K562 (cell line): ENCODE data around the gene TP53I3. TPM values are rescaled to one million over a fixed set of nuclear protein-coding genes. Genes with fewer than 3 reads are reported as not detected.

Source experiments
- CEBPB ChIP-seq: fragments of 450-650 bp; IDR thresholded peaks from 2 replicates; pipeline ENCODE4 v1.6.1; 2016; ENCODE audit warnings: missing genetic modification characterization, missing compliant biosample characterization
- CHCHD3 ChIP-seq: fragments of 250-450 bp; sonication (Bioruptor Pico); IDR thresholded peaks from 2 replicates; pipeline ENCODE4 v2.1.2; 2022; ENCODE audit warnings: mild to moderate bottlenecking
- CREM ChIP-seq: IDR thresholded peaks from 2 replicates; pipeline ENCODE4 v1.6.1; 2014; ENCODE audit warnings: antibody characterized with exemption, low read depth
- ETV1 ChIP-seq: fragments of 450-650 bp; conservative IDR thresholded peaks from 2 replicates; pipeline ENCODE4 v1.6.1; 2016; ENCODE audit warnings: missing genetic modification characterization, control low read depth, low read depth, missing compliant biosample characterization
- NFIX ChIP-seq: fragments of 250-450 bp; sonication (Bioruptor Pico); IDR thresholded peaks from 2 replicates; pipeline ENCODE4 v1.4.0; 2020; ENCODE audit warnings: low read depth, mild to moderate bottlenecking, moderate library complexity
- ZNF140 ChIP-seq: fragments of 250-450 bp; sonication (Bioruptor Pico); IDR thresholded peaks from 2 replicates; pipeline ENCODE4 v1.8.0; 2021; ENCODE audit warnings: moderate library complexity, mild to moderate bottlenecking, inconsistent platforms
- ZNF436 ChIP-seq: fragments of 250-450, 450-650 bp; sonication (Bioruptor Pico); formaldehyde crosslinking; IDR thresholded peaks from 2 replicates; pipeline ENCODE4 v1.7.0; 2020; ENCODE audit warnings: mild to moderate bottlenecking
- polyA plus RNA-seq, 8 experiments: library from polyadenylated mRNA; depleted of rRNA in 4 of 8; stranded (reverse) in 5 of 8; unstranded in 3 of 8; fragments of >200 nt; fragmentation: Nextera tagmentation in 2 of 8; fragmentation: Illumina TruSeq in 1 of 8; extraction: Ambion mirVana in 2 of 8; extraction: Trizol in 1 of 8; gene quantifications; 2 replicates each; pipeline versions ENCODE4 v1.2.1 to v1.2.3, GENCODE V29; 2011 to 2014; ENCODE audit warnings: inconsistent platforms in 1 of 8, missing spikeins in 1 of 8
- total RNA-seq, 7 experiments: library from RNA; depleted of rRNA in 6 of 7; stranded (reverse); fragments of >200 nt in 6 of 7; fragmentation: Illumina TruSeq in 2 of 7; extraction: Trizol in 2 of 7; gene quantifications; 2 replicates each; pipeline versions ENCODE4 v1.2.1 to v1.2.3, GENCODE V29; 2011 to 2021; ENCODE audit warnings: low replicate concordance in 1 of 7
- TF ChIP-seq, protein P1 (sequence below): fragments of 200-800 bp; sonication (Bioruptor generic); IDR thresholded peaks from 2 replicates; pipeline ENCODE4 v1.6.1; 2016; ENCODE audit warnings: missing genetic modification characterization, missing compliant biosample characterization
- TF ChIP-seq, protein P2 (sequence below), 2 experiments: fragments of 450-650 bp in 1 of 2; IDR thresholded peaks; 2 replicates each; pipeline ENCODE4 v1.6.1; 2011 to 2017; ENCODE audit warnings: low read depth in 2 of 2, antibody characterized with exemption in 1 of 2, borderline replicate concordance in 1 of 2, low read length in 1 of 2, mild to moderate bottlenecking in 1 of 2, mixed read lengths in 1 of 2; ENCODE audit not compliant: control insufficient read depth in 1 of 2
- TF ChIP-seq, protein P3 (sequence below), 2 experiments: IDR thresholded peaks in 1 of 2; conservative IDR thresholded peaks in 1 of 2; 2 replicates each; pipeline ENCODE4 v1.6.1; 2016; ENCODE audit warnings: low read depth in 2 of 2, mild to moderate bottlenecking in 1 of 2, missing compliant biosample characterization in 1 of 2, missing genetic modification characterization in 1 of 2, moderate library complexity in 1 of 2
- TF ChIP-seq, protein P4 (sequence below): sonication (generic); formaldehyde crosslinking; IDR thresholded peaks from 2 replicates; pipeline ENCODE4 v1.8.0; 2022; ENCODE audit warnings: mild to moderate bottlenecking, low read depth, missing genetic modification reagents

Gene TP53I3
- total and polyA plus RNA-seq, 9 of the 15 experiments (the other 6 are each of a cell fraction or from before 2014, with no cell fraction given): 0.65 to 9.5 (median 5.6) TPM

DNA sequence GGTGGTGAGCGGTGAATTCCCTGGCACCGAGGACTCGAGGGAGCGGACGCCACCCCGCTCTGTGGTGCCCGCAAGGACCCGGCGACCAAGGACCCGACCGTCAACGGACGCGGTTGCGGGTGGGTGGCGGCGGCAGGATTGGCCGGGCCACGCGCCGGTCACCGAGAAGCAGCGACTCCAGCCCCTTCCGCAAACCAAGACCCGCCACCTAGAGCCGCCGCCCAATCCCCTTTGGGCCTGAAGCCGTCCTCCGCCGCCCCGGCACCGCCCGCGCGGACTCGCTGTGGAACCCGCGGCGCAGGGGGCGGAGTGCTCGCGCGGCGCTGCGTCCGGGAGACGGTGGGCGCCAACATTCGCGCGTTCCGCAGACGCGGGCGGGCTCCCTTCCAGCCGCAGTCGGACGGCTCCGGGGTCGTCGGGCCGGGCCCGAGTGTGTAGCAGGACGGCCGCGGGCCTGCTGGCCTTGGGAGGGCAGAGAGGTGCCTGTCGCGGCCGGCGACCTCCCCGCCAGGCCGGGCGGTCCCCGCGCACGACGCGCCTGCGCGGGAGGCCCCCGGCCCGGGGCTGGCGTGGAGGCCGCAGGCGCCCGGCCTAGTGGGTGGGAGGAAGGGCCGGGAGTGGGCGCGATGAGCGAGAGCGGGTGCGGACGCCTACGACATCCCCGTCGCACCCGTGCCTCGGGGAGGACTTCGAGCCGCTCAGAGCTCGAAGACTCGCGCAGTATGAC lies 38.7 kb upstream of the TP53I3 start, which contains the start of the genes FAM228B and PFN4 (continued):
- TF ChIP-seq, protein P1, sequence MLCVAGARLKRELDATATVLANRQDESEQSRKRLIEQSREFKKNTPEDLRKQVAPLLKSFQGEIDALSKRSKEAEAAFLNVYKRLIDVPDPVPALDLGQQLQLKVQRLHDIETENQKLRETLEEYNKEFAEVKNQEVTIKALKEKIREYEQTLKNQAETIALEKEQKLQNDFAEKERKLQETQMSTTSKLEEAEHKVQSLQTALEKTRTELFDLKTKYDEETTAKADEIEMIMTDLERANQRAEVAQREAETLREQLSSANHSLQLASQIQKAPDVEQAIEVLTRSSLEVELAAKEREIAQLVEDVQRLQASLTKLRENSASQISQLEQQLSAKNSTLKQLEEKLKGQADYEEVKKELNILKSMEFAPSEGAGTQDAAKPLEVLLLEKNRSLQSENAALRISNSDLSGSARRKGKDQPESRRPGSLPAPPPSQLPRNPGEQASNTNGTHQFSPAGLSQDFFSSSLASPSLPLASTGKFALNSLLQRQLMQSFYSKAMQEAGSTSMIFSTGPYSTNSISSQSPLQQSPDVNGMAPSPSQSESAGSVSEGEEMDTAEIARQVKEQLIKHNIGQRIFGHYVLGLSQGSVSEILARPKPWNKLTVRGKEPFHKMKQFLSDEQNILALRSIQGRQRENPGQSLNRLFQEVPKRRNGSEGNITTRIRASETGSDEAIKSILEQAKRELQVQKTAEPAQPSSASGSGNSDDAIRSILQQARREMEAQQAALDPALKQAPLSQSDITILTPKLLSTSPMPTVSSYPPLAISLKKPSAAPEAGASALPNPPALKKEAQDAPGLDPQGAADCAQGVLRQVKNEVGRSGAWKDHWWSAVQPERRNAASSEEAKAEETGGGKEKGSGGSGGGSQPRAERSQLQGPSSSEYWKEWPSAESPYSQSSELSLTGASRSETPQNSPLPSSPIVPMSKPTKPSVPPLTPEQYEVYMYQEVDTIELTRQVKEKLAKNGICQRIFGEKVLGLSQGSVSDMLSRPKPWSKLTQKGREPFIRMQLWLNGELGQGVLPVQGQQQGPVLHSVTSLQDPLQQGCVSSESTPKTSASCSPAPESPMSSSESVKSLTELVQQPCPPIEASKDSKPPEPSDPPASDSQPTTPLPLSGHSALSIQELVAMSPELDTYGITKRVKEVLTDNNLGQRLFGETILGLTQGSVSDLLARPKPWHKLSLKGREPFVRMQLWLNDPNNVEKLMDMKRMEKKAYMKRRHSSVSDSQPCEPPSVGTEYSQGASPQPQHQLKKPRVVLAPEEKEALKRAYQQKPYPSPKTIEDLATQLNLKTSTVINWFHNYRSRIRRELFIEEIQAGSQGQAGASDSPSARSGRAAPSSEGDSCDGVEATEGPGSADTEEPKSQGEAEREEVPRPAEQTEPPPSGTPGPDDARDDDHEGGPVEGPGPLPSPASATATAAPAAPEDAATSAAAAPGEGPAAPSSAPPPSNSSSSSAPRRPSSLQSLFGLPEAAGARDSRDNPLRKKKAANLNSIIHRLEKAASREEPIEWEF: no peak
- TF ChIP-seq ZNF436 (no peak), ETV1 (tag) (no peak), ZNF140 (CRISPR knock-in tag) (no peak), CHCHD3 (CRISPR knock-in tag) (no peak), CEBPB (tag) (no peak), CREM (peak; percentile 30), NFIX (CRISPR knock-in tag) (no peak)
- TF ChIP-seq, protein P2, sequence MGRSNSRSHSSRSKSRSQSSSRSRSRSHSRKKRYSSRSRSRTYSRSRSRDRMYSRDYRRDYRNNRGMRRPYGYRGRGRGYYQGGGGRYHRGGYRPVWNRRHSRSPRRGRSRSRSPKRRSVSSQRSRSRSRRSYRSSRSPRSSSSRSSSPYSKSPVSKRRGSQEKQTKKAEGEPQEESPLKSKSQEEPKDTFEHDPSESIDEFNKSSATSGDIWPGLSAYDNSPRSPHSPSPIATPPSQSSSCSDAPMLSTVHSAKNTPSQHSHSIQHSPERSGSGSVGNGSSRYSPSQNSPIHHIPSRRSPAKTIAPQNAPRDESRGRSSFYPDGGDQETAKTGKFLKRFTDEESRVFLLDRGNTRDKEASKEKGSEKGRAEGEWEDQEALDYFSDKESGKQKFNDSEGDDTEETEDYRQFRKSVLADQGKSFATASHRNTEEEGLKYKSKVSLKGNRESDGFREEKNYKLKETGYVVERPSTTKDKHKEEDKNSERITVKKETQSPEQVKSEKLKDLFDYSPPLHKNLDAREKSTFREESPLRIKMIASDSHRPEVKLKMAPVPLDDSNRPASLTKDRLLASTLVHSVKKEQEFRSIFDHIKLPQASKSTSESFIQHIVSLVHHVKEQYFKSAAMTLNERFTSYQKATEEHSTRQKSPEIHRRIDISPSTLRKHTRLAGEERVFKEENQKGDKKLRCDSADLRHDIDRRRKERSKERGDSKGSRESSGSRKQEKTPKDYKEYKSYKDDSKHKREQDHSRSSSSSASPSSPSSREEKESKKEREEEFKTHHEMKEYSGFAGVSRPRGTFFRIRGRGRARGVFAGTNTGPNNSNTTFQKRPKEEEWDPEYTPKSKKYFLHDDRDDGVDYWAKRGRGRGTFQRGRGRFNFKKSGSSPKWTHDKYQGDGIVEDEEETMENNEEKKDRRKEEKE (IDR thresholded peaks at IDR 0.05; ENCODE audit: borderline replicate concordance in 1 of 2, control insufficient read depth in 1 of 2, low read depth in 2 of 2, low read length in 1 of 2): no peak
- TF ChIP-seq, protein P3, sequence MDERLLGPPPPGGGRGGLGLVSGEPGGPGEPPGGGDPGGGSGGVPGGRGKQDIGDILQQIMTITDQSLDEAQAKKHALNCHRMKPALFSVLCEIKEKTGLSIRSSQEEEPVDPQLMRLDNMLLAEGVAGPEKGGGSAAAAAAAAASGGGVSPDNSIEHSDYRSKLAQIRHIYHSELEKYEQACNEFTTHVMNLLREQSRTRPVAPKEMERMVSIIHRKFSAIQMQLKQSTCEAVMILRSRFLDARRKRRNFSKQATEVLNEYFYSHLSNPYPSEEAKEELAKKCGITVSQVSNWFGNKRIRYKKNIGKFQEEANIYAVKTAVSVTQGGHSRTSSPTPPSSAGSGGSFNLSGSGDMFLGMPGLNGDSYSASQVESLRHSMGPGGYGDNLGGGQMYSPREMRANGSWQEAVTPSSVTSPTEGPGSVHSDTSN (CRISPR knock-in tag; IDR thresholded peaks at IDR 0.05; ENCODE audit: low read depth): peak; percentile 77
- TF ChIP-seq, protein P3 (tag; conservative IDR thresholded peaks at IDR 0.05; ENCODE audit: low read depth): peak; percentile 80
- TF ChIP-seq, protein P4, sequence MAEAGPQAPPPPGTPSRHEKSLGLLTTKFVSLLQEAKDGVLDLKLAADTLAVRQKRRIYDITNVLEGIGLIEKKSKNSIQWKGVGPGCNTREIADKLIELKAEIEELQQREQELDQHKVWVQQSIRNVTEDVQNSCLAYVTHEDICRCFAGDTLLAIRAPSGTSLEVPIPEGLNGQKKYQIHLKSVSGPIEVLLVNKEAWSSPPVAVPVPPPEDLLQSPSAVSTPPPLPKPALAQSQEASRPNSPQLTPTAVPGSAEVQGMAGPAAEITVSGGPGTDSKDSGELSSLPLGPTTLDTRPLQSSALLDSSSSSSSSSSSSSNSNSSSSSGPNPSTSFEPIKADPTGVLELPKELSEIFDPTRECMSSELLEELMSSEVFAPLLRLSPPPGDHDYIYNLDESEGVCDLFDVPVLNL (CRISPR knock-in tag): no peak
